ENCODE measurements around the gene LRRC14B.

GRCh38 chr5:187042-187431, 4.3 kb upstream of the LRRC14B start:
- TF ChIP-seq POLR2AphosphoS5 (IDR thresholded peaks at IDR 0.05) = no peak
- TF ChIP-seq, protein P1, sequence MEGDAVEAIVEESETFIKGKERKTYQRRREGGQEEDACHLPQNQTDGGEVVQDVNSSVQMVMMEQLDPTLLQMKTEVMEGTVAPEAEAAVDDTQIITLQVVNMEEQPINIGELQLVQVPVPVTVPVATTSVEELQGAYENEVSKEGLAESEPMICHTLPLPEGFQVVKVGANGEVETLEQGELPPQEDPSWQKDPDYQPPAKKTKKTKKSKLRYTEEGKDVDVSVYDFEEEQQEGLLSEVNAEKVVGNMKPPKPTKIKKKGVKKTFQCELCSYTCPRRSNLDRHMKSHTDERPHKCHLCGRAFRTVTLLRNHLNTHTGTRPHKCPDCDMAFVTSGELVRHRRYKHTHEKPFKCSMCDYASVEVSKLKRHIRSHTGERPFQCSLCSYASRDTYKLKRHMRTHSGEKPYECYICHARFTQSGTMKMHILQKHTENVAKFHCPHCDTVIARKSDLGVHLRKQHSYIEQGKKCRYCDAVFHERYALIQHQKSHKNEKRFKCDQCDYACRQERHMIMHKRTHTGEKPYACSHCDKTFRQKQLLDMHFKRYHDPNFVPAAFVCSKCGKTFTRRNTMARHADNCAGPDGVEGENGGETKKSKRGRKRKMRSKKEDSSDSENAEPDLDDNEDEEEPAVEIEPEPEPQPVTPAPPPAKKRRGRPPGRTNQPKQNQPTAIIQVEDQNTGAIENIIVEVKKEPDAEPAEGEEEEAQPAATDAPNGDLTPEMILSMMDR (IDR thresholded peaks at IDR 0.05) = no peak
- TF ChIP-seq POLR2A (IDR thresholded peaks at IDR 0.05) = no peak

All from sigmoid colon (tissue), 4 donors.